Suppressor macrophage (primary cell): Measurements from ENCODE around the gene SMIM26.
A peak's percentile ranks its signal among the peaks of the same experiment; 100 is the strongest.
"Not testable (repeated sequence)": the region's sequence is repeated elsewhere in the genome, so short reads cannot be mapped to it uniquely, and the experiment has no call there.

Source experiments
- DNase-seq, 4 experiments: peaks; one replicate each; pipeline ENCODE4 v3.0.0-alpha.2; 2020 to 2022
- total RNA-seq, 17 experiments: gene quantifications; one replicate each; lab custom pipeline; 2026; ENCODE audit warnings: mixed read lengths in 6 of 17, inconsistent platforms in 3 of 17; lab: John Stamatoyannopoulos, UW

Gene SMIM26
- 3.7 to 13.4 (median 8.1) reads per million in 17 experiments for total RNA-seq

- peak; percentile 93 to 97 (median 94) for DNase-seq
Measured at GRCh38 chr20:18566892-18567738, at the start of gene SMIM26. Gene SMIM26, plus strand, starts transcription at chr20:18567432. Its CDS starts 47 bp downstream, at chr20:18567479.

- DNase-seq: not testable (repeated sequence)
Measured at GRCh38 chr20:18522066-18522465, 45.2 kb upstream of the SMIM26 start.

- no peak for DNase-seq
Measured at GRCh38 chr20:18523066-18523465, 44.2 kb upstream of the SMIM26 start.

GRCh38 chr20:18524646-18525045, 42.6 kb upstream of the SMIM26 start:
- peak in 3 of 4 experiments; percentile 45 to 57 (median 48) for DNase-seq

- DNase-seq: not testable (repeated sequence)
Measured at GRCh38 chr20:18526761-18527160, 40.5 kb upstream of the SMIM26 start.

GRCh38 chr20:18527339-18527738, 39.9 kb upstream of the SMIM26 start:
- no peak for DNase-seq

- no peak for DNase-seq
Measured at GRCh38 chr20:18527836-18528235, 39.4 kb upstream of the SMIM26 start.

- peak; percentile 15 to 61 (median 53) for DNase-seq
Measured at GRCh38 chr20:18529041-18529440, 38.2 kb upstream of the SMIM26 start.

- DNase-seq: no peak
Measured at GRCh38 chr20:18532626-18533025, 34.6 kb upstream of the SMIM26 start.

- DNase-seq: no peak
Measured at GRCh38 chr20:18533491-18533890, 33.7 kb upstream of the SMIM26 start.

- DNase-seq: no peak
Measured at GRCh38 chr20:18533978-18534644, 33.1 kb upstream of the SMIM26 start.

GRCh38 chr20:18537651-18538050, 29.6 kb upstream of the SMIM26 start:
- DNase-seq: peak in 1 of 4 experiments; percentile 24

GRCh38 chr20:18541741-18542140, 25.5 kb upstream of the SMIM26 start:
- DNase-seq: no peak

- no peak for DNase-seq
Measured at GRCh38 chr20:18543216-18543615, 24.0 kb upstream of the SMIM26 start.

- no peak for DNase-seq
Measured at GRCh38 chr20:18543932-18544331, 23.3 kb upstream of the SMIM26 start.

GRCh38 chr20:18545566-18545965, 21.7 kb upstream of the SMIM26 start:
- DNase-seq: no peak

- DNase-seq: no peak
Measured at GRCh38 chr20:18548465-18548864, 18.8 kb upstream of the SMIM26 start.

- DNase-seq: no peak
Measured at GRCh38 chr20:18553746-18554145, 13.5 kb upstream of the SMIM26 start.

GRCh38 chr20:18567739-18568091, 483 bp downstream of the SMIM26 start:
- no peak for DNase-seq

GRCh38 chr20:18571009-18571408, 3.8 kb downstream of the SMIM26 start:
- DNase-seq: no peak

- DNase-seq: peak; percentile 43 to 76 (median 64)
Measured at GRCh38 chr20:18571578-18571977, 4.3 kb downstream of the SMIM26 start.

- DNase-seq: no peak
Measured at GRCh38 chr20:18577942-18578341, 10.7 kb downstream of the SMIM26 start.

GRCh38 chr20:18578581-18578980, 11.3 kb downstream of the SMIM26 start:
- peak in 2 of 4 experiments; percentile 8 to 20 for DNase-seq

GRCh38 chr20:18580012-18580411, 12.8 kb downstream of the SMIM26 start:
- DNase-seq: no peak
